Fibroblast of skin of left biceps (primary cell): ENCODE data around the gene MPZ.
"Not testable (repeated sequence)": the region's sequence is repeated elsewhere in the genome, so short reads cannot be mapped to it uniquely, and the experiment has no call there.

Experiments
- DNase-seq, 2 experiments: peaks; one replicate each; pipeline ENCODE4 v3.0.0-alpha.2; 2013; ENCODE audit warnings: low read depth in 2 of 2

The MPZ gene

DNA sequence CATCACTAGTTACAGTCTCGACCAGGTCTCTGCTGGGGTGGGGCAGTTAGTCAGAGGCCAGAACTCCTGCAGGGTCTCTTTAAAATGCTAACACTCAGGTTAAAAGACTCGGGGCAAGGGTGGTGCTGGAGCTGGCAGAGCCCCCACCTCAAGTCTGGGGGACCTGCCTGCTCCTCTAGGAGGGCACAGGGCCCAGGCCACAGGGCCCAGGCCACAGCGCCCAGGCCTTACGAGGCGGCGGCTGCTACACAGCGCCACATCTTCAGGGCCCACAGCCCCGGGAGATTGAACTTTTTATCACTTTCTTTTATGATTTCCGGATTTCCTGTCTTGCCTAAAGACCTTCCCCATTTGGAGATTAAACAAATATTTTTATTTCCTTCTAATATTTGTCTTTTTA, 10.4 kb downstream of the MPZ start:
- no peak for DNase-seq

DNA sequence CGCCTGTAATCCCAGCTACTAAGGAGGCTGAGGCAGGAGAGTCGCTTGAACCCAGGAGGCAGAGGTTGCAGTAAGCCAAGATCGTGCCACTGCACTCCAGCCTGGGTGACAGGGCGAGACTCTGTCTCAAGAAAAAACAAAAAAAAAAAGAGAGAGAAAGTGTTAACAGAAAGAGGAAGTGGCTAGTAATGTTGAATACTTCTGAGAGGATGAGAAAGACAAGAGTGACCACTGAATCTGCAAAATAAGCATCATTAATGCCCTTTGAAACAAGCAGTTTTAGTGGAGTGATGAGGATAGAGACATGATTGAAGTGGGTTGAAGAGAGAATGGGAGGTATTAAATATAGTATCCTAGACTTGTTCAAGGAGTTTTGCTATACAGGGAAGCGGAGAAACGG, 11.7 kb downstream of the MPZ start:
- DNase-seq, result no peak

- DNase-seq, result no peak
These were observed 12.4 kb downstream of the MPZ start for GRCh38 chr1:161297415-161297814.

GRCh38 chr1:161290779-161291178, 19.0 kb downstream of the MPZ start:
- DNase-seq, result no peak

GRCh38 chr1:161287482-161288054, 22.2 kb downstream of the MPZ start:
- DNase-seq, result no peak

- DNase-seq, result no peak
These were observed 24.2 kb downstream of the MPZ start for GRCh38 chr1:161285521-161285920.

DNA sequence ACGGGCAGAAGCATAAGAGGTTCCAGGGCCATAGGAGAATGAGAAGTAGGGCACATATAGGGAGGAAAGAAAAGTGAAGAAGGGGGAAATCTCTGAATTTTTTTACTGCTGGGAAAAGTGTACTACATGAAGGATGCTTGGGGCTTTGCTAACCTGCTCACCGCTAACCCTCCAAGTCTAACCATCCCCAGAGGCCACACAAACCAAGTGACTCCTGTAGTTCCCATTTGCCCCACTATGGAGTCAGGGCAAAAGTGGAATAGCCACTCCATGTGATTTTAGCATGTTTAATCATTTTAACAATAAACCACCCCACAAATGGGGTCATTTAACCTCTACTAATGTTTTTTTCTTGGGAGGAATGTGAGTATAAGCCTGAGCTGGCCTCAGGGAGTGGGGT, 24.7 kb downstream of the MPZ start:
- no peak for DNase-seq

- no peak for DNase-seq
These were observed 26.8 kb downstream of the MPZ start for GRCh38 chr1:161282991-161283390.

GRCh38 chr1:161274874-161275273, 34.9 kb downstream of the MPZ start:
- no peak for DNase-seq

- DNase-seq, result no peak
These were observed 36.4 kb downstream of the MPZ start for GRCh38 chr1:161273402-161273801.

DNA sequence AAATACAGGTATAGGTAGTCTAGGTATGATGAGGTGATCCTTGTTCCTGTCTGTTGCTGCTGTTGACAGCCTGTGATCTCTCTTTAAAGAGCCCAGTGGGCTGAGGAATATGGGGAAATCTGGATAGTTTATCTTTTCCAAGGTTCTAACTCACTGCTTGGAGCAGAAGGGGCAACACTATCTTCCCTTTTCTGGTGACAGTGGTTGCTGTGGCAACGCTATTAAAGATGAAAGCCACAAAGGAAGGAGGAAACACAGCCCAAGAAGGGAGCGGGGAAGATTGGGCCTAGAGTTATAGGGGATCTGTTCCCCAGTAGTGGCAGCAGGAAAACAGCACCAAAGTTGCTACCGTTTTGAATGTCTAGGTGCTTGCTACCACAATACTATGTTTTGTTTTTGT, 42.4 kb downstream of the MPZ start:
- no peak for DNase-seq

DNA sequence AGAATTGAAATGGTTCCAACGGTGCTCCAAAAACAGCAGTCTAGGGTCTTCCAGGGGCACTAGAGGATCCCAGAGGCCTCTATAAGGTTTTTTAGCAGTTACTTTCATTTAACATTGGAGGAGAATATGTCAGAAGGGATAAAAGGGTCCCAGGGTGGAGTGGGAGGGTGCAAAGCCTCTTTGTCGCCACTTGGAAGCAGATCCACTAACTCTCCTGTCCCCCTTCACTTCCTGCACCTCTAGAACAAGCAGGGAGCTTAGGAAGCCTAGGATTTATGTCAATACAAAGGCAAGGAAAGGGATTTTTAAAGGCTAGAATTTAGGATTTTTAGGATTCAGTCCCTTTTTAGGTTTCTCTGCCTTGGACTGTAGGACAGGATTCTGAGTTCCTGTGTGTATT, 42.9 kb downstream of the MPZ start:
- no peak for DNase-seq

- no peak for DNase-seq
These were observed 43.6 kb downstream of the MPZ start for GRCh38 chr1:161266202-161266601.

GRCh38 chr1:161265305-161265704, 44.5 kb downstream of the MPZ start:
- DNase-seq, result no peak

DNA sequence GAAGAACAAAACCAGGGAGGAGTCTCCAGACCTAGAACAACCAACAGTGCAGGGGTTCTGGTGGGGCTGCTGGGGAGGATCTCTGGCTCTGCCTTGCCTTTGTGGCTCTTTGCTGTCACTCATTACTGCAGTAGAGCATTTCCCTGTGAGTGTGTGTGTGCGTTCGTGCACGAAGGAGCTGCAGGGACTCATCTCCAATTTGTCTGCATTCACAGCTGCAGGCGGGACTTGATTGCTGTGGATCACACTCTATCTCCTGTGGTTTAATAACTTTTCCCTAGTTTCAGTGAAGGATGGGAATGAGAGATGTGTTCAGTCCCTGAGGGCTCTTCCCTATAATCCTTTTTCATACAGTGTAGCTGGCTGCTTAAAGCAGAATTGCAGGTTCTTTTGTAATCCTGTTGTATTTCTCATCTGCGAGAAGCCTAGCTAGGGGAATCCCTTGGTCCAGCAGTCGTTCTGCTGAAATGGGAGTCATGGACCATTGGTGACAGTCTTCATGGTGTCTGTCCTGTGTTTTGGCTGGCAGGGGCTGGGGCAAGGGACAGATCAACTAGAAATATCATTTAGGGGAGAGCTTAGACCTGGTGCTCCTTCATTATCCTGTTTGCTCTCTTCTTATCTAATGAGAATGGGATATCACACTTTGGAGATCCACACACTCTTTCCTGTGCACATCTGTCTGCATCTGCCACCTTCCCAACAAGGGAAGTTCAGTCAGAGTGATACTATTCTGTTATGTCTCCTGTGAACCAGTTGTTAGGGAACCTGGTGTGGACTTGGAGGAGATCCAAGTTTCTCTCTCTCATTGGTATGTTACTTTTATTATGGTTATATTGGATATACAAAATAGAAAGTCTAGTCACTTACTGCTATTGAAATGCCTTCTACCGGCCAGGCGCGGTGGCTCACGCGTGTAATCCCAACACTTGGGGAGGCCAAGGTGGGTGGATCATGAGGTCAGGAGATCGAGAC, 48.2 kb downstream of the MPZ start:
- no peak for DNase-seq

- DNase-seq, result no peak
These were observed 49.1 kb downstream of the MPZ start for GRCh38 chr1:161260376-161261260.

DNA sequence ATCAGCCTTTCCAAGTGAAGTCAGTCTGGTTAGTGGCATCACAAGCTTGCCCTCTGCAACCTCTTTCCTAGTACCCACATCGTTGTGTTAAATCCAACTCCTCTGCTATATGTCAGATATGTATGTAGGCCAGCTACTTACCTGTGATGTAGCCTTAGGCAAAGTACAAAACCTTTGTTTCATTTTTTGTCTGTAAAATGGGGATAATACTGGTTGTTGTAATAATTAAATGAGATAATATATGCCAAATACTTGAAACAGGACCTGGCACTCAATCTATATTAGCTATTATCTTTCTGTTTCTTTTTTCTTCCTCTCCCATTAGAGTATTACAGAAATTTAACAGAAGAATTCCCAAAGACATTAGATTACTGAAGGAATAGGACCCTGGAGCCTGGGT, 50.0 kb downstream of the MPZ start:
- no peak for DNase-seq

DNA sequence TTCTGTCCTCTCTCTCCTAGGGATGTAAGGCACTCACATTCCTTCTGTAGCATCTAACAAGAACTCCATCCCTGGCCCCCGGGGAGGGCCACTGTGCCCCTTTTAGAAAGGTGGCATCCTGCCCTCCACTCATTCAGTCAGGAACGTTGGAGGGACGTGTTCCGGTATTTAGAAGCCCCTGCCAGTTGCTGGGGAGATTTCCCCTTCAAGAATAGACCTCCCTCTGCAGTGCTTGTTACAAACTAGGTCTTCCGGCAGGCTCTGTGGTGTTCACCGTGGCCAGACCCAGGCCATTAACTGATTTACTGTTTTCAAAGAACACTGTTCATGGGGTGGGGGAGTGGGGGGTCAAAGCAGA, 50.4 kb downstream of the MPZ start:
- DNase-seq, result no peak

- DNase-seq, result peak; percentile 2 to 7
These were observed 51.1 kb downstream of the MPZ start, which contains the start of gene PCP4L1 for GRCh38 chr1:161258439-161259344. Gene PCP4L1 (plus strand): TSS chr1:161258745. CDS start chr1:161258975, 230 bp downstream.

DNA sequence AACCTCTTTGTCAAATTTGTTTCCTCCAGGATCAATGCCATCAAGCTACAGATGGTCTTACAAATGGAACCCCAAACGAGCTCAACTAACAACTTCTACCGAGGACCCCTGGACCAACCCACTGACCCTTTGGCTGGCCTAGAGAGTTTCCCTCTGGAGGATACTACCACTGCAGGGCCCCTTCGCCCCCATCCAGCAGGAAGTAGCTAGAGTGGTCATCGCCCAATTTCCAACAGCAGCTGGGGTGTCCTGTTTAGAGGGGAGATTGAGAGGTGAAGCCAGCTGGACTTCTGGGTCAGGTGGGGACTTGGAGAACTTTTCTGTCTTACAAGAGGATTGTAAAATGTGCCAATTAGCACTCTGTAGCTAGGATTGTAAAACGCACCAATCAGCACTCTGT, 52.7 kb downstream of the MPZ start:
- DNase-seq, result not testable (repeated sequence)

- not testable (repeated sequence) for DNase-seq
These were observed 53.7 kb downstream of the MPZ start for GRCh38 chr1:161255955-161256520.
